Astrocyte (in vitro differentiated cells and primary cell): ENCODE measurements around the gene ATP6V0E1. TPM values are rescaled to one million over a fixed set of nuclear protein-coding genes. Genes with fewer than 3 reads are reported as not detected.
A peak's percentile ranks its signal among the peaks of the same experiment; 100 is the strongest.
"Not testable (repeated sequence)": the region's sequence is repeated elsewhere in the genome, so short reads cannot be mapped to it uniquely, and the experiment has no call there.

Experiments used
- DNase-seq: peaks from one replicate; pipeline ENCODE4 v3.0.0-alpha.2; 2010; ENCODE audit warnings: low read depth
- FAIRE-seq: peaks from 2 replicates; lab custom pipeline; 2011; peaks lifted over from hg19 to GRCh38; lab: Jason Lieb, UNC
- H2AFZ ChIP-seq: 2 replicates; pipeline ENCODE4 v1.6.0; 2012; ENCODE audit warnings: low read depth, low read length, inconsistent platforms
- H3K27ac ChIP-seq: 2 replicates; pipeline ENCODE4 v1.5.1; 2011; ENCODE audit warnings: low read depth, low read length, inconsistent platforms
- H3K27me3 ChIP-seq: 2 replicates; pipeline ENCODE4 v1.6.0; 2011; ENCODE audit warnings: low read length, inconsistent platforms; ENCODE audit not compliant: insufficient read depth
- H3K36me3 ChIP-seq: 2 replicates; pipeline ENCODE4 v1.5.1; 2011; ENCODE audit warnings: low read length, inconsistent platforms; ENCODE audit not compliant: insufficient read depth
- H3K4me1 ChIP-seq: 2 replicates; pipeline ENCODE4 v1.5.1; 2011; ENCODE audit warnings: low read length, inconsistent platforms; ENCODE audit not compliant: insufficient read depth
- H3K4me2 ChIP-seq: 2 replicates; pipeline ENCODE4 v1.6.0; 2012; ENCODE audit warnings: low read length, inconsistent platforms
- H3K4me3 ChIP-seq: 2 replicates; pipeline ENCODE4 v1.5.1; 2011; ENCODE audit warnings: low read depth, mild to moderate bottlenecking, low read length, inconsistent platforms; ENCODE audit not compliant: insufficient read depth
- H3K79me2 ChIP-seq: 2 replicates; pipeline ENCODE4 v1.6.0; 2012; ENCODE audit warnings: mild to moderate bottlenecking, low read length, inconsistent platforms; ENCODE audit not compliant: insufficient read depth
- H3K9ac ChIP-seq: 2 replicates; pipeline ENCODE4 v1.6.0; 2012; ENCODE audit warnings: mild to moderate bottlenecking, low read length, inconsistent platforms
- H3K9me3 ChIP-seq: 2 replicates; pipeline ENCODE4 v1.5.1; 2012; ENCODE audit warnings: low read depth, mild to moderate bottlenecking, low read length, inconsistent platforms; ENCODE audit not compliant: insufficient read depth
- H4K20me1 ChIP-seq: 2 replicates; pipeline ENCODE4 v1.6.0; 2012; ENCODE audit warnings: low read length, inconsistent platforms; ENCODE audit not compliant: insufficient read depth
- H3K27ac Mint-ChIP-seq: one replicate; pipeline ENCODE4 v1.8.0; 2021; ENCODE audit warnings: mild to moderate bottlenecking, mixed read lengths; ENCODE audit not compliant: unreplicated experiment
- H3K27me3 Mint-ChIP-seq: one replicate; pipeline ENCODE4 v1.8.0; 2021; ENCODE audit warnings: low read depth, mixed read lengths; ENCODE audit not compliant: unreplicated experiment
- H3K36me3 Mint-ChIP-seq: one replicate; pipeline ENCODE4 v1.8.0; 2021; ENCODE audit warnings: low read depth, mixed read lengths; ENCODE audit not compliant: unreplicated experiment
- H3K4me1 Mint-ChIP-seq: one replicate; pipeline ENCODE4 v1.8.0; 2021; ENCODE audit warnings: low read depth, mixed read lengths; ENCODE audit not compliant: unreplicated experiment
- H3K4me3 Mint-ChIP-seq: one replicate; pipeline ENCODE4 v1.8.0; 2021; ENCODE audit warnings: mild to moderate bottlenecking, moderate library complexity, mixed read lengths; ENCODE audit not compliant: unreplicated experiment
- H3K9me3 Mint-ChIP-seq: one replicate; pipeline ENCODE4 v1.8.0; 2021; ENCODE audit warnings: mild to moderate bottlenecking, mixed read lengths; ENCODE audit not compliant: unreplicated experiment
- EZH2 ChIP-seq: IDR thresholded peaks from 2 replicates; pipeline ENCODE4 v1.6.1; 2012; ENCODE audit warnings: mild to moderate bottlenecking, low read length, inconsistent platforms; ENCODE audit not compliant: insufficient read depth
- total RNA-seq: library from RNA; stranded (reverse); gene quantifications from 2 replicates; pipeline ENCODE4 v1.2.1, GENCODE V29; 2021
- TF ChIP-seq, protein P1 (sequence below): IDR thresholded peaks from 2 replicates; pipeline ENCODE4 v1.5.1; 2011; ENCODE audit warnings: low read depth, mild to moderate bottlenecking, inconsistent platforms, low read length, moderate library complexity; ENCODE audit not compliant: insufficient read depth

ATP6V0E1 gene
- total RNA-seq, 1 donor from 2014 or later, result 327 TPM

DNA sequence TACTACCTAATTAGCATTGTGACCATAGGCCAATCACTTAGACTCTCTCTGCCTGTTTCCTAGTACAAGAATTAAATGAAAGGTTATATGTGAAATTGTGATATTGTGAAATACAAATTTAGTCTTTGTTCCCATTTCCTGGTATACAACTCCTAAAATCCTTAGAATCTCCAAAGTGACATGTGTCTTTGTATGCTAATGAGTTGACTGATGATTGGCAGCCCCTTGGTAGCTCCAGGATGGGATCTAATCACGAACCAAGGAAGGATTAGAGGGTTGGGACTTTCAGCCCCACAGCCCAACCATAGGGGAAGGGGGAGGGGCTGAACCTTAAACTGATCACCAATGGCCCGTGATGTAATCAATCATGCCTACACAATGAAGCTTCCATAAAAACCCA, 31.6 kb downstream of the ATP6V0E1 start:
- no peak for TF ChIP-seq EZH2
- TF ChIP-seq, protein P1, sequence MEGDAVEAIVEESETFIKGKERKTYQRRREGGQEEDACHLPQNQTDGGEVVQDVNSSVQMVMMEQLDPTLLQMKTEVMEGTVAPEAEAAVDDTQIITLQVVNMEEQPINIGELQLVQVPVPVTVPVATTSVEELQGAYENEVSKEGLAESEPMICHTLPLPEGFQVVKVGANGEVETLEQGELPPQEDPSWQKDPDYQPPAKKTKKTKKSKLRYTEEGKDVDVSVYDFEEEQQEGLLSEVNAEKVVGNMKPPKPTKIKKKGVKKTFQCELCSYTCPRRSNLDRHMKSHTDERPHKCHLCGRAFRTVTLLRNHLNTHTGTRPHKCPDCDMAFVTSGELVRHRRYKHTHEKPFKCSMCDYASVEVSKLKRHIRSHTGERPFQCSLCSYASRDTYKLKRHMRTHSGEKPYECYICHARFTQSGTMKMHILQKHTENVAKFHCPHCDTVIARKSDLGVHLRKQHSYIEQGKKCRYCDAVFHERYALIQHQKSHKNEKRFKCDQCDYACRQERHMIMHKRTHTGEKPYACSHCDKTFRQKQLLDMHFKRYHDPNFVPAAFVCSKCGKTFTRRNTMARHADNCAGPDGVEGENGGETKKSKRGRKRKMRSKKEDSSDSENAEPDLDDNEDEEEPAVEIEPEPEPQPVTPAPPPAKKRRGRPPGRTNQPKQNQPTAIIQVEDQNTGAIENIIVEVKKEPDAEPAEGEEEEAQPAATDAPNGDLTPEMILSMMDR, result no peak
- H3K36me3 ChIP-seq, result no peaks in the 10 kb centered on the region
- no peak overlapping the region for H3K9ac ChIP-seq
- FAIRE-seq (no peak), DNase-seq (no peak)
- no peak overlapping the region for H3K4me3 ChIP-seq
- H3K36me3 Mint-ChIP-seq, result peaks cover 3% of the 10 kb centered on the region
- H3K27me3 ChIP-seq, result no peaks in the 10 kb centered on the region
- no peak overlapping the region for H3K27ac ChIP-seq
- H3K9me3 ChIP-seq, result no peaks in the 10 kb centered on the region
- no peak overlapping the region for H3K27ac Mint-ChIP-seq
- no peak overlapping the region for H3K4me2 ChIP-seq
- H2AFZ ChIP-seq, result no peak overlapping the region
- no peaks in the 10 kb centered on the region for H3K27me3 Mint-ChIP-seq
- H3K4me3 Mint-ChIP-seq, result no peak overlapping the region
- H3K4me1 ChIP-seq, result peaks cover 11% of the 10 kb centered on the region
- H4K20me1 ChIP-seq, result peaks cover 72% of the 10 kb centered on the region
- H3K9me3 Mint-ChIP-seq, result no peaks in the 10 kb centered on the region
- H3K79me2 ChIP-seq, result peaks cover 86% of the 10 kb centered on the region
- H3K4me1 Mint-ChIP-seq, result peaks cover 25% of the 10 kb centered on the region

- DNase-seq, result no peak
- peak overlapping the region; percentile 42 for H3K4me2 ChIP-seq
- Mint-ChIP-seq H3K27me3 (no peaks in the 10 kb centered on the region), H3K4me1 (peaks cover 20% of the 10 kb centered on the region), H3K9me3 (no peaks in the 10 kb centered on the region), H3K36me3 (peaks cover 5% of the 10 kb centered on the region), H3K4me3 (no peak overlapping the region), H3K27ac (peak overlapping the region; percentile 74)
- no peak overlapping the region for H2AFZ ChIP-seq
- H3K36me3 ChIP-seq, result peaks cover 4% of the 10 kb centered on the region
- no peaks in the 10 kb centered on the region for H3K9me3 ChIP-seq
- no peak for TF ChIP-seq EZH2
- TF ChIP-seq, protein P1, result no peak
- peaks cover 81% of the 10 kb centered on the region for H3K79me2 ChIP-seq
- peak overlapping the region; percentile 12 for H3K9ac ChIP-seq
- H3K27me3 ChIP-seq, result no peaks in the 10 kb centered on the region
- H3K27ac ChIP-seq, result peak overlapping the region; percentile 40
- peaks cover 11% of the 10 kb centered on the region for H3K4me1 ChIP-seq
- no peak for FAIRE-seq
- H3K4me3 ChIP-seq, result no peak overlapping the region
- H4K20me1 ChIP-seq, result peaks cover 71% of the 10 kb centered on the region
Observed at GRCh38 chr5:173015598-173016455, 32.3 kb downstream of the ATP6V0E1 start.

DNA sequence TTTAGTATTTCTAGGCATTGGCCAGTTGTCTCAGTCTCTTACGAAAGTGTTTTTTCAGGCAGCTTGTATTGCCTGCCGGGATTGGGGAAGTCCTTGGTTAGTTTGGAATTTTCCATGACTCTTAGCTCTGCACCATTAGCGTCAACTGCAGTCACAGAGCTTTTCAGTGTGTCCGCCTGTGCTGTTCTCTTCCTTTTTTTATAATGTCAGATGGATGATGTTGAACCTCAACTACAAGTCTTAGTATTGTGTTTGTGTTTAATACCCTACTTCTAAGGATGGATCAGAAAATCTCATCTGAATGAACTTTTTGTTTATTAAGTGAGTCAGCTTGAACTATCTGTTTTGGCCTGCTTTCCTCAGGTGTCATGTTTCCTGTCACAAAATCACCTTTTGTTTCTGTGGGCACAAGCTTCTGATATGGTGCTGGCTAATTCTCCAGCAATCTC, 33.1 kb downstream of the ATP6V0E1 start:
- TF ChIP-seq EZH2, result no peak
- TF ChIP-seq, protein P1, result no peak
- Mint-ChIP-seq H3K4me3 (no peak overlapping the region), H3K4me1 (peaks cover 20% of the 10 kb centered on the region), H3K36me3 (peaks cover 12% of the 10 kb centered on the region), H3K27ac (peak overlapping the region; percentile 74), H3K27me3 (no peaks in the 10 kb centered on the region), H3K9me3 (no peaks in the 10 kb centered on the region)
- H3K4me1 ChIP-seq, result peaks cover 11% of the 10 kb centered on the region
- no peaks in the 10 kb centered on the region for H3K9me3 ChIP-seq
- peak; percentile 86 for DNase-seq
- H3K4me2 ChIP-seq, result peak overlapping the region; percentile 42
- H3K4me3 ChIP-seq, result no peak overlapping the region
- peak overlapping the region; percentile 40 for H3K27ac ChIP-seq
- no peak overlapping the region for H2AFZ ChIP-seq
- H3K79me2 ChIP-seq, result peaks cover 73% of the 10 kb centered on the region
- H3K9ac ChIP-seq, result peak overlapping the region; percentile 12
- H3K27me3 ChIP-seq, result no peaks in the 10 kb centered on the region
- peaks cover 68% of the 10 kb centered on the region for H4K20me1 ChIP-seq
- FAIRE-seq, result no peak
- H3K36me3 ChIP-seq, result peaks cover 5% of the 10 kb centered on the region

DNA sequence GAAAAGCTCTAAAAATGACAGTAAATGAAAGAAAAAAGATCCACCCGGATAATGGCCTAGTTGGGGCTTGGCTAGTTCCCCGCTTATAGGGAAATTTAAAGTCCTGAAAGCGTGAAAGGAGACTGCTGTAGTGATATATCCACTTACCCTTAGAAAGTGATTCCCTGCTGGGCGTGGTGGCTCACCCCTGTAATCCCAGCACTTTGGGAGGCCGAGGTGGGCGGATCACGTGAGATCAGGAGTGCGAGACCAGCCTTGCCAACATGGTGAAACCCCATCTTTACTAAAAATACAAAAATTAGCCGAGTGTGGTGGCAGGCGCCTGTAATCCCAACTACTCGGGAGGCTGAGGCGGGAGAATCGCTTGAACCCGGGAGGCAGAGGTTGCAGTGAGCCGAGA, 33.5 kb downstream of the ATP6V0E1 start:
- Mint-ChIP-seq H3K36me3 (peaks cover 14% of the 10 kb centered on the region), H3K27ac (peak overlapping the region; percentile 74), H3K4me1 (peaks cover 17% of the 10 kb centered on the region)
- not testable (repeated sequence) for DNase-seq, H3K4me3 Mint-ChIP-seq, H3K36me3 ChIP-seq, H3K4me3 ChIP-seq, H2AFZ ChIP-seq, H3K9me3 ChIP-seq, H3K27me3 ChIP-seq, H3K9me3 Mint-ChIP-seq, H3K27me3 Mint-ChIP-seq, FAIRE-seq
- peaks cover 11% of the 10 kb centered on the region for H3K4me1 ChIP-seq
- peak overlapping the region; percentile 42 for H3K4me2 ChIP-seq
- H3K9ac ChIP-seq, result peak overlapping the region; percentile 12
- H3K79me2 ChIP-seq, result peaks cover 72% of the 10 kb centered on the region
- peaks cover 69% of the 10 kb centered on the region for H4K20me1 ChIP-seq
- H3K27ac ChIP-seq, result peak overlapping the region; percentile 40
